H1 (cell line): ENCODE results near the gene PPP2R3A. TPM values are rescaled to one million over a fixed set of nuclear protein-coding genes. Genes with fewer than 3 reads are reported as not detected.

ENCODE experiments used
- BACH1 ChIP-seq: IDR thresholded peaks from 2 replicates; pipeline ENCODE4 v1.6.1; 2012; ENCODE audit warnings: low read length, improper control_type of control experiment
- CTCF ChIP-seq, 3 experiments: IDR thresholded peaks; 1 replicate in 2 of 3; 2 replicates in 1 of 3; pipeline versions ENCODE4 v1.5.1 to v1.6.1; 2011; ENCODE audit warnings: low read length in 3 of 3, mild to moderate bottlenecking in 3 of 3, inconsistent platforms in 2 of 3, low read depth in 1 of 3, moderate library complexity in 1 of 3; ENCODE audit not compliant: insufficient read depth in 1 of 3; ENCODE audit errors: control extremely low read depth in 1 of 3
- MAX ChIP-seq: IDR thresholded peaks from 2 replicates; pipeline ENCODE4 v1.6.1; 2012; ENCODE audit warnings: inconsistent platforms
- RAD21 ChIP-seq, 2 experiments: IDR thresholded peaks in 1 of 2; conservative IDR thresholded peaks in 1 of 2; 2 replicates each; pipeline ENCODE4 v1.6.1; 2011; ENCODE audit warnings: low read depth in 2 of 2, low read length in 2 of 2, improper control_type of control experiment in 1 of 2, inconsistent platforms in 1 of 2, mild to moderate bottlenecking in 1 of 2, moderate library complexity in 1 of 2
- polyA plus RNA-seq, 7 experiments: library from polyadenylated mRNA; depleted of rRNA in 3 of 7; stranded (reverse) in 5 of 7; unstranded in 2 of 7; fragments of >200 nt in 5 of 7; fragments of 200-250 nt in 2 of 7; gene quantifications; 1 replicate in 5 of 7; 2 replicates in 1 of 7; 4 replicates in 1 of 7; pipeline versions ENCODE4 v1.2.1 to v1.2.3, GENCODE V29; 2011 to 2013; ENCODE audit warnings: missing spikeins in 2 of 7, mixed read lengths in 2 of 7
- total RNA-seq: library from RNA; stranded (reverse); fragmentation: NEBNext Ultra II Directional; extraction: Animal tissue kit (Norgen Biotek cat#: 25700); gene quantifications from 2 replicates; pipeline ENCODE4 v1.2.1, GENCODE V29; 2021

PPP2R3A gene
- total and polyA plus RNA-seq, 2 of the 8 experiments (the other 6 are each of a cell fraction or from before 2014, with no cell fraction given), result 4.1 to 15.2 TPM

- TF ChIP-seq CTCF (IDR thresholded peaks at IDR 0.05; ENCODE audit: control extremely low read depth in 1 of 3, insufficient read depth in 1 of 3, low read depth in 1 of 3, low read length in 3 of 3), result peak in 2 of 3 experiments; percentile 27 to 49; a peak in 2 of 4 replicates
- peak; percentile 51 to 57 for TF ChIP-seq RAD21 (IDR thresholded peaks at IDR 0.05 in 1 of 2, conservative IDR thresholded peaks at IDR 0.05 in 1 of 2; ENCODE audit: low read depth in 2 of 2, low read length in 2 of 2)
- TF ChIP-seq MAX, result no peak
- peak; percentile 70 for TF ChIP-seq BACH1
- TF ChIP-seq, all 59 proteins: peak for 3
Observed at GRCh38 chr3:135918600-135918999, 46.9 kb upstream of the PPP2R3A start (continued).
